Measurements from ENCODE around the gene NISCH.

NISCH gene

GRCh38 chr3:52528586-52529375 lies 73.4 kb downstream of the NISCH start:
- DNase-seq, result no peak

GRCh38 chr3:52529376-52530333 lies 74.3 kb downstream of the NISCH start:
- DNase-seq, result no peak

GRCh38 chr3:52530918-52531826 lies 75.8 kb downstream of the NISCH start:
- DNase-seq, result no peak

- no peak for DNase-seq
Observed at GRCh38 chr3:52531860-52532516, 76.6 kb downstream of the NISCH start.

GRCh38 chr3:52532517-52532837 lies 77.1 kb downstream of the NISCH start:
- peak; percentile 36 for DNase-seq

GRCh38 chr3:52532838-52533622 lies 77.6 kb downstream of the NISCH start:
- peak; percentile 23 for DNase-seq

GRCh38 chr3:52533623-52534280 lies 78.3 kb downstream of the NISCH start, which contains the start of gene NT5DC2:
NT5DC2 (minus strand) TSS chr3:52533857; CDS start chr3:52533737, 120 bp downstream.
- DNase-seq, result peak; percentile 83

- DNase-seq, result no peak
Observed at GRCh38 chr3:52534281-52535183, 79.1 kb downstream of the NISCH start.

- DNase-seq, result no peak
Observed at GRCh38 chr3:52535411-52536111, 80.2 kb downstream of the NISCH start.

- DNase-seq, result no peak
Observed at GRCh38 chr3:52536112-52536368, 80.6 kb downstream of the NISCH start.

- peak; percentile 99 for DNase-seq
Observed at GRCh38 chr3:52536369-52537164, 81.2 kb downstream of the NISCH start, which contains the start of gene UQCC5. UQCC5 (plus strand) TSS chr3:52536605; CDS start chr3:52536756, 151 bp downstream.

- no peak for DNase-seq
Observed at GRCh38 chr3:52537165-52537620, 81.8 kb downstream of the NISCH start.

GRCh38 chr3:52537726-52538421 lies 82.5 kb downstream of the NISCH start:
- no peak for DNase-seq

GRCh38 chr3:52539010-52539653 lies 83.7 kb downstream of the NISCH start:
- no peak for DNase-seq

- no peak for DNase-seq
Observed at GRCh38 chr3:52541050-52541449, 85.6 kb downstream of the NISCH start.
